ENCODE measurements around the gene ZP1.
A peak's percentile ranks its signal among the peaks of the same experiment; 100 is the strongest.

ZP1 gene

GRCh38 chr11:60872961-60873524, 5.7 kb downstream of the ZP1 start:
- CTCF ChIA-PET: interaction anchor here (1.2 to 4.5 kb wide), 8 partner anchors 8 to 41 kb away, joined by 3 to 17 read pairs (median 5); no protein-coding TSS in a partner anchor
- no peak for TF ChIP-seq CTCF (IDR thresholded peaks at IDR 0.05; ENCODE audit: insufficient read depth, low read length, missing control alignments)
- no peak overlapping the region for H3K4me3 ChIP-seq (ENCODE audit: low read depth, low read length)
- peak; percentile 40 for DNase-seq (ENCODE audit: low read depth, low spot score)
- POLR2A ChIA-PET: interaction anchor here (0.7 kb wide), 1 partner anchor 15 kb away, joined by 4 read pairs; no protein-coding TSS in a partner anchor

- POLR2A ChIA-PET: no interaction called here
- CTCF ChIA-PET: interaction anchor here (1.6 to 4.5 kb wide), 4 partner anchors 14 to 42 kb away, joined by 5 to 17 read pairs (median 16); no protein-coding TSS in a partner anchor
- no peak for DNase-seq (ENCODE audit: low read depth, low spot score)
- no peak for TF ChIP-seq CTCF (IDR thresholded peaks at IDR 0.05; ENCODE audit: insufficient read depth, low read length, missing control alignments)
- H3K4me3 ChIP-seq (ENCODE audit: low read depth, low read length): no peak overlapping the region
Observed at GRCh38 chr11:60873533-60873932, 6.2 kb downstream of the ZP1 start.

GRCh38 chr11:60874421-60875365, 7.4 kb downstream of the ZP1 start:
- CTCF ChIA-PET: interaction anchor here (1.6 to 3.9 kb wide), 4 partner anchors 13 to 43 kb away, joined by 7 to 17 read pairs (median 15); no protein-coding TSS in a partner anchor
- H3K4me3 ChIP-seq (ENCODE audit: low read depth, low read length): no peak overlapping the region
- DNase-seq (ENCODE audit: low read depth, low spot score): no peak
- no peak for TF ChIP-seq CTCF (IDR thresholded peaks at IDR 0.05; ENCODE audit: insufficient read depth, low read length, missing control alignments)
- POLR2A ChIA-PET: no interaction called here

GRCh38 chr11:60875366-60876167, 8.2 kb downstream of the ZP1 start:
- no peak for DNase-seq (ENCODE audit: low read depth, low spot score)
- no peak overlapping the region for H3K4me3 ChIP-seq (ENCODE audit: low read depth, low read length)
- no peak for TF ChIP-seq CTCF (IDR thresholded peaks at IDR 0.05; ENCODE audit: insufficient read depth, low read length, missing control alignments)
- POLR2A ChIA-PET: no interaction called here
- CTCF ChIA-PET: interaction anchor here (1.6 to 3.9 kb wide), 4 partner anchors 12 to 44 kb away, joined by 7 to 17 read pairs (median 15); no protein-coding TSS in a partner anchor

GRCh38 chr11:60876168-60876485, 8.8 kb downstream of the ZP1 start:
- H3K4me3 ChIP-seq (ENCODE audit: low read depth, low read length): no peak overlapping the region
- DNase-seq (ENCODE audit: low read depth, low spot score): no peak
- ChIA-PET POLR2A (no interaction called here), CTCF (interaction anchor here (1.6 to 3.9 kb wide), 4 partner anchors 11 to 45 kb away, joined by 7 to 17 read pairs (median 14); no protein-coding TSS in a partner anchor)
- no peak for TF ChIP-seq CTCF (IDR thresholded peaks at IDR 0.05; ENCODE audit: insufficient read depth, low read length, missing control alignments)

All from AG04449 (cell line).